Measurements from ENCODE around the gene LRRFIP1.
"Not testable (repeated sequence)": the region's sequence is repeated elsewhere in the genome, so short reads cannot be mapped to it uniquely, and the experiment has no call there.

Gene LRRFIP1

GRCh38 chr2:237682856-237683670 lies 55.7 kb downstream of the LRRFIP1 start:
- Histone ChIP-seq H3K27me3 (ENCODE audit: insufficient read depth, poor library complexity, severe bottlenecking) (no peaks in the 10 kb centered on the region), H3K4me3 (replicated peaks; ENCODE audit: insufficient read depth, low read length) (no peak overlapping the region), H3K27ac (replicated peaks) (no peak overlapping the region)
- TF ChIP-seq CTCF (IDR thresholded peaks at IDR 0.05; ENCODE audit: insufficient read depth, low read length), result no peak
- no peak for TF ChIP-seq POLR2AphosphoS5 (IDR thresholded peaks at IDR 0.05; ENCODE audit: low read depth)
- no peak for TF ChIP-seq GABPA (IDR thresholded peaks at IDR 0.05; ENCODE audit: low read depth)
- no peak for DNase-seq (ENCODE audit: low read depth in 1 of 2, low spot score in 1 of 2)

- no peak for DNase-seq (ENCODE audit: low read depth in 1 of 2, low spot score in 1 of 2)
- H3K4me3 ChIP-seq (replicated peaks; ENCODE audit: insufficient read depth, low read length), result no peak overlapping the region
- no peak for TF ChIP-seq GABPA (IDR thresholded peaks at IDR 0.05; ENCODE audit: low read depth)
- TF ChIP-seq REST (IDR thresholded peaks at IDR 0.05; ENCODE audit: insufficient replicate concordance, low read depth), result no peak
- no peak for TF ChIP-seq POLR2AphosphoS5 (IDR thresholded peaks at IDR 0.05; ENCODE audit: low read depth)
- H3K27ac ChIP-seq (replicated peaks), result no peak overlapping the region
- H3K27me3 ChIP-seq (ENCODE audit: insufficient read depth, poor library complexity, severe bottlenecking), result no peaks in the 10 kb centered on the region
Observed at GRCh38 chr2:237685408-237685807, 58.0 kb downstream of the LRRFIP1 start.

GRCh38 chr2:237686659-237687136 lies 59.3 kb downstream of the LRRFIP1 start:
- no peak for DNase-seq (ENCODE audit: low read depth in 1 of 2, low spot score in 1 of 2)
- TF ChIP-seq POLR2AphosphoS5 (IDR thresholded peaks at IDR 0.05; ENCODE audit: low read depth) (no peak), REST (IDR thresholded peaks at IDR 0.05; ENCODE audit: insufficient replicate concordance, low read depth) (no peak), CTCF (IDR thresholded peaks at IDR 0.05; ENCODE audit: insufficient read depth, low read length) (no peak), SPI1 (IDR thresholded peaks at IDR 0.05; ENCODE audit: borderline replicate concordance, low read depth) (no peak), GABPA (IDR thresholded peaks at IDR 0.05; ENCODE audit: low read depth) (no peak)
- H3K27ac ChIP-seq (replicated peaks), result 0 out of 2 replicates have a peak overlapping the region, but pooled peaks have one; percentile 31

GRCh38 chr2:237688081-237688480 lies 60.7 kb downstream of the LRRFIP1 start:
- Histone ChIP-seq H3K27ac (replicated peaks) (peak overlapping the region; percentile 74), H3K4me3 (replicated peaks; ENCODE audit: insufficient read depth, low read length) (no peak overlapping the region), H3K27me3 (ENCODE audit: insufficient read depth, poor library complexity, severe bottlenecking) (no peaks in the 10 kb centered on the region)
- TF ChIP-seq GABPA (IDR thresholded peaks at IDR 0.05; ENCODE audit: low read depth) (no peak), REST (IDR thresholded peaks at IDR 0.05; ENCODE audit: insufficient replicate concordance, low read depth) (no peak), CTCF (IDR thresholded peaks at IDR 0.05; ENCODE audit: insufficient read depth, low read length) (no peak), SPI1 (IDR thresholded peaks at IDR 0.05; ENCODE audit: borderline replicate concordance, low read depth) (no peak), POLR2AphosphoS5 (IDR thresholded peaks at IDR 0.05; ENCODE audit: low read depth) (no peak)
- no peak for DNase-seq (ENCODE audit: low read depth in 1 of 2, low spot score in 1 of 2)

More at GRCh38 chr2:237686659-237687136, 59.3 kb downstream of the LRRFIP1 start:
- H3K27me3 ChIP-seq (ENCODE audit: insufficient read depth, poor library complexity, severe bottlenecking), result no peaks in the 10 kb centered on the region
- no peak overlapping the region for H3K4me3 ChIP-seq (replicated peaks; ENCODE audit: insufficient read depth, low read length)

GRCh38 chr2:237688541-237688940 lies 61.2 kb downstream of the LRRFIP1 start:
- not testable (repeated sequence) for H3K27me3 ChIP-seq (ENCODE audit: insufficient read depth, poor library complexity, severe bottlenecking); H3K4me3 ChIP-seq (replicated peaks; ENCODE audit: insufficient read depth, low read length); DNase-seq (ENCODE audit: low read depth in 1 of 2, low spot score in 1 of 2)
- peak overlapping the region; percentile 74 for H3K27ac ChIP-seq (replicated peaks)
